Mesenchymal stem cell (in vitro differentiated cells and primary cell): ENCODE data around the gene PRR29.

Experiments
- DNase-seq: peaks from one replicate; pipeline ENCODE4 v3.0.0-alpha.2; 2013
- H2AFZ ChIP-seq: one replicate; pipeline ENCODE4 v1.6.1; 2013; ENCODE audit warnings: low read depth, mild to moderate bottlenecking, control low read depth, inconsistent platforms, low read length, moderate library complexity
- H2AK5ac ChIP-seq: 2 replicates; pipeline ENCODE4 v1.6.1; 2013; ENCODE audit warnings: low read length, moderate library complexity, mild to moderate bottlenecking, inconsistent platforms; ENCODE audit not compliant: severe bottlenecking
- H2BK120ac ChIP-seq: one replicate; pipeline ENCODE4 v1.6.1; 2013; ENCODE audit warnings: low read depth, mild to moderate bottlenecking, inconsistent platforms, low read length, moderate library complexity
- H2BK12ac ChIP-seq, 2 experiments: one replicate each; pipeline ENCODE4 v1.6.1; 2013; ENCODE audit warnings: inconsistent platforms in 2 of 2, low read length in 2 of 2, mild to moderate bottlenecking in 2 of 2, moderate library complexity in 2 of 2, control low read depth in 1 of 2
- H2BK15ac ChIP-seq: one replicate; pipeline ENCODE4 v1.6.1; 2013; ENCODE audit warnings: mild to moderate bottlenecking, low read depth, inconsistent platforms; ENCODE audit not compliant: poor library complexity, severe bottlenecking
- H2BK5ac ChIP-seq: 2 replicates; pipeline ENCODE4 v1.6.1; 2013; ENCODE audit warnings: low read depth, mild to moderate bottlenecking, low read length, control low read depth, inconsistent platforms; ENCODE audit not compliant: poor library complexity, severe bottlenecking
- H3K14ac ChIP-seq, 2 experiments: one replicate each; pipeline ENCODE4 v1.6.1; 2013; ENCODE audit warnings: inconsistent platforms in 2 of 2, low read length in 2 of 2, control low read depth in 1 of 2, mild to moderate bottlenecking in 1 of 2, moderate library complexity in 1 of 2
- H3K18ac ChIP-seq, 2 experiments: one replicate each; pipeline ENCODE4 v1.6.1; 2013; ENCODE audit warnings: inconsistent platforms in 2 of 2, low read length in 2 of 2, control low read depth in 1 of 2, low read depth in 1 of 2, mild to moderate bottlenecking in 1 of 2
- H3K23ac ChIP-seq, 2 experiments: one replicate each; pipeline ENCODE4 v1.6.1; 2013; ENCODE audit warnings: inconsistent platforms in 2 of 2, low read length in 2 of 2, mild to moderate bottlenecking in 2 of 2, moderate library complexity in 2 of 2, control low read depth in 1 of 2
- H3K27ac ChIP-seq: 2 replicates; pipeline ENCODE4 v1.5.1; 2013; ENCODE audit warnings: mild to moderate bottlenecking, moderate library complexity, low read length, control low read depth, inconsistent platforms; ENCODE audit not compliant: poor library complexity, severe bottlenecking
- H3K27me3 ChIP-seq, 2 experiments: 2 replicates each; pipeline versions ENCODE4 v1.6.1 to v1.7.0; 2013; ENCODE audit warnings: low read length in 2 of 2, mild to moderate bottlenecking in 2 of 2, moderate library complexity in 2 of 2, control low read depth in 1 of 2, inconsistent platforms in 1 of 2; ENCODE audit not compliant: control insufficient read depth in 1 of 2, insufficient read depth in 1 of 2
- H3K36me3 ChIP-seq, 2 experiments: 2 replicates each; pipeline versions ENCODE4 v1.6.1 to v1.7.0; 2013; ENCODE audit warnings: low read length in 2 of 2, control low read depth in 1 of 2, inconsistent platforms in 1 of 2, low read depth in 1 of 2, mild to moderate bottlenecking in 1 of 2; ENCODE audit not compliant: insufficient read depth in 2 of 2, control insufficient read depth in 1 of 2
- H3K4ac ChIP-seq, 2 experiments: one replicate each; pipeline ENCODE4 v1.6.1; 2013; ENCODE audit warnings: inconsistent platforms in 2 of 2, low read length in 2 of 2, mild to moderate bottlenecking in 2 of 2, moderate library complexity in 2 of 2, control low read depth in 1 of 2, low read depth in 1 of 2
- H3K4me1 ChIP-seq: 2 replicates; pipeline ENCODE4 v1.6.1; 2013; ENCODE audit warnings: low read depth, low read length, control low read depth; ENCODE audit not compliant: control insufficient read depth, insufficient read depth
- H3K4me2 ChIP-seq: 2 replicates; pipeline ENCODE4 v1.6.1; 2013; ENCODE audit warnings: low read length, mild to moderate bottlenecking, inconsistent platforms; ENCODE audit not compliant: poor library complexity, severe bottlenecking
- H3K4me3 ChIP-seq, 2 experiments: 2 replicates each; pipeline versions ENCODE4 v1.5.1 to v1.7.0; 2013; ENCODE audit warnings: low read length in 2 of 2, mild to moderate bottlenecking in 2 of 2, control low read depth in 1 of 2, low read depth in 1 of 2; ENCODE audit not compliant: insufficient read depth in 1 of 2
- H3K79me1 ChIP-seq: replicated peaks from 2 replicates; pipeline ENCODE4 v1.6.1; 2013; ENCODE audit warnings: mild to moderate bottlenecking, control low read depth, low read length, inconsistent platforms; ENCODE audit not compliant: poor library complexity, severe bottlenecking
- H3K9ac ChIP-seq: 2 replicates; pipeline ENCODE4 v1.7.0; 2013; ENCODE audit warnings: mild to moderate bottlenecking, low read length, moderate library complexity
- H3K9me3 ChIP-seq: 2 replicates; pipeline ENCODE4 v1.7.0; 2013; ENCODE audit warnings: mild to moderate bottlenecking, low read length; ENCODE audit not compliant: control insufficient read depth
- H4K8ac ChIP-seq: one replicate; pipeline ENCODE4 v1.6.1; 2013; ENCODE audit warnings: inconsistent platforms, mild to moderate bottlenecking, low read length, moderate library complexity
- H4K91ac ChIP-seq: one replicate; pipeline ENCODE4 v1.6.1; 2013; ENCODE audit warnings: mild to moderate bottlenecking, low read length, inconsistent platforms
- WGBS: methylation state at CpG from one replicate; pipeline ENCODE4 v1.1.7; 2013; ENCODE audit warnings: mixed read lengths; 5-methylcytosine and 5-hydroxymethylcytosine counted together

PRR29 gene

DNA sequence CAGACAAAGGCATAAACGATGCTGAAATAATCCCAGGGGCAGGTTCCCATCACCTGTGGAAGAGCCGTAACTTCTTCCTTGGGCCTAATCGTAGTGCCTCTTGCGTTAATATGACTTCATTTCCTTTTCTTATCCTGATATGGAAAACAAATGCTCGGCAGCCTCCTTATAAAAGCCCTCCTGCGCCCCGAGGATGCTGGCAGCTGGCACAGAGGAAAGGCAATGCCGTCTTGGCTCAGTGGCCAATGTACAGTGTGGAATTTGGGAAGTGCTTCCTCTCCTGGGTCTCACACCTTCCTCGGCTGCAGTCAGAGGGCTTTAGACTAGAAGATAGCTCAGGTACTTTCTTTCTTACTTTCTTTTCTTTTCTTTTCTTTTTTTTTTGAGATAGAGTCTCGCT lies 28.9 kb upstream of the PRR29 start:
- no peak overlapping the region for H2BK5ac ChIP-seq
- no peak overlapping the region for H4K8ac ChIP-seq
- no peak overlapping the region for H2BK15ac ChIP-seq
- no peak overlapping the region for H3K4me2 ChIP-seq
- H2BK12ac ChIP-seq: no peak overlapping the region
- H3K4ac ChIP-seq: no peak overlapping the region
- no peaks in the 10 kb centered on the region for H3K36me3 ChIP-seq
- no peak overlapping the region for H3K27ac ChIP-seq
- no peak overlapping the region for H2AK5ac ChIP-seq
- no peak overlapping the region for H3K14ac ChIP-seq
- no peak for DNase-seq
- H3K79me1 ChIP-seq: no peaks in the 10 kb centered on the region
- H4K91ac ChIP-seq: no peak overlapping the region
- peaks cover 6 to 23% of the 10 kb centered on the region in 2 experiments for H3K27me3 ChIP-seq
- whole genome bisulfite sequencing: 89% methylated on average over 10 of the region's 10 CpGs
- H3K9me3 ChIP-seq: no peaks in the 10 kb centered on the region
- H3K23ac ChIP-seq: no peak overlapping the region
- no peak overlapping the region for H2AFZ ChIP-seq
- no peak overlapping the region for H2BK120ac ChIP-seq
- no peak overlapping the region for H3K9ac ChIP-seq
- no peak overlapping the region for H3K4me3 ChIP-seq
- H3K18ac ChIP-seq: no peak overlapping the region
- H3K4me1 ChIP-seq: peaks cover 8% of the 10 kb centered on the region

GRCh38 chr17:63972796-63973195 lies 25.4 kb upstream of the PRR29 start, which contains the start of gene SCN4A:
Gene SCN4A, minus strand, starts transcription at chr17:63972918. Its CDS starts 77 bp downstream, at chr17:63972841.
- 95% methylated on average over 13 of the region's 14 CpGs for WGBS

DNA sequence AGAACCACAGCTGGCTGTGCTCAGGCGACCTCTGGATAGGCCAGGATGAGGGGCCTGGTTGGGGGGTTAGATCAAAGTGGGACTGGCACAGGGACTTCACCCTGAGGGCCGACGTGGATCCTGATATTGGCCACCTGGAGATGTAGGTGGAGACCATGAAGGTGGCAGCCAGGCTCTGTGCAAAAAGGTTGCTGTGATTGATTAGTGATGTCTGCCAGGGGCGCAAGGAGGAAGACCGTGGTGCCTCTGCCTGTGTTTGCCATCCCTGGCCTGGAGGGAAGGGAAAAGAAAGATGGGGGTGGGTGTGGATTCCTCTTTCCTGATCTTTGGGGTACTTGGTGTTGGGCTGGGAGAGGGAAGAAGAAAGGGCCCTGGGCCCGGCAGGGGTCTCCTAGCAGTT lies 24.9 kb upstream of the PRR29 start:
- WGBS: 95% methylated on average over 6 of the region's 6 CpGs
- Histone ChIP-seq H3K18ac (no peak overlapping the region), H2BK12ac (no peak overlapping the region), H3K27ac (no peak overlapping the region), H2BK15ac (peak overlapping the region; percentile 14), H2BK120ac (no peak overlapping the region), H2BK5ac (no peak overlapping the region), H3K23ac (no peak overlapping the region), H2AK5ac (no peak overlapping the region), H2AFZ (no peak overlapping the region), H3K4me3 (no peak overlapping the region), H3K36me3 (no peaks in the 10 kb centered on the region), H3K79me1 (no peaks in the 10 kb centered on the region), H3K4ac (no peak overlapping the region), H3K27me3 (peaks cover 7 to 30% of the 10 kb centered on the region in 2 experiments), H3K14ac (no peak overlapping the region), H3K9me3 (no peaks in the 10 kb centered on the region), H4K91ac (no peak overlapping the region), H4K8ac (no peak overlapping the region), H3K9ac (no peak overlapping the region), H3K4me2 (no peak overlapping the region), H3K4me1 (peaks cover 17% of the 10 kb centered on the region)
- DNase-seq: no peak

More at GRCh38 chr17:63972796-63973195, 25.4 kb upstream of the PRR29 start, which contains the start of gene SCN4A:
- H3K9me3 ChIP-seq: no peaks in the 10 kb centered on the region
- no peak within 1 kb of the TSS for H2BK12ac ChIP-seq
- H3K4ac ChIP-seq: no peak within 1 kb of the TSS
- H3K27me3 ChIP-seq: peaks cover 7 to 32% of the 10 kb centered on the region in 2 experiments
- H4K91ac ChIP-seq: no peak within 1 kb of the TSS
- no peak within 1 kb of the TSS for H3K27ac ChIP-seq
- no peak within 1 kb of the TSS for H3K9ac ChIP-seq
- no peak within 1 kb of the TSS for H3K4me2 ChIP-seq
- H2BK120ac ChIP-seq: no peak within 1 kb of the TSS
- H4K8ac ChIP-seq: no peak within 1 kb of the TSS
- no peak within 1 kb of the TSS for H3K23ac ChIP-seq
- no peak within 1 kb of the TSS for H3K18ac ChIP-seq
- peak within 1 kb of the TSS in 1 of 2 experiments; percentile 26 for H3K14ac ChIP-seq
- no peak within 1 kb of the TSS for H2AFZ ChIP-seq
- H3K79me1 ChIP-seq: no peaks in the 10 kb centered on the region
- H2BK15ac ChIP-seq: peak within 1 kb of the TSS; percentile 14
- H2AK5ac ChIP-seq: no peak within 1 kb of the TSS
- no peak within 1 kb of the TSS for H3K4me3 ChIP-seq
- no peak within 1 kb of the TSS for H2BK5ac ChIP-seq
- H3K4me1 ChIP-seq: peaks cover 17% of the 10 kb centered on the region
- no peaks in the 10 kb centered on the region for H3K36me3 ChIP-seq
- DNase-seq: no peak

- Histone ChIP-seq H4K91ac (no peak overlapping the region), H3K23ac (no peak overlapping the region), H2BK15ac (no peak overlapping the region), H2BK120ac (no peak overlapping the region), H3K4me3 (no peak overlapping the region), H3K27ac (no peak overlapping the region), H2BK5ac (no peak overlapping the region), H3K4ac (no peak overlapping the region), H3K79me1 (no peaks in the 10 kb centered on the region), H2AFZ (no peak overlapping the region), H2AK5ac (no peak overlapping the region), H3K18ac (no peak overlapping the region), H3K4me1 (peaks cover 17% of the 10 kb centered on the region), H3K9ac (peak overlapping the region; percentile 29), H3K36me3 (no peaks in the 10 kb centered on the region), H3K4me2 (no peak overlapping the region), H3K9me3 (no peaks in the 10 kb centered on the region), H4K8ac (no peak overlapping the region), H3K14ac (peak overlapping the region in 1 of 2 experiments; percentile 50), H2BK12ac (no peak overlapping the region), H3K27me3 (peaks cover 7 to 23% of the 10 kb centered on the region in 2 experiments)
- no peak for DNase-seq
- WGBS: 85% methylated on average over 12 of the region's 12 CpGs
Observed at GRCh38 chr17:63973930-63974593, 24.1 kb upstream of the PRR29 start.
